K562 (cell line): ENCODE results near the gene ACE. TPM values are rescaled to one million over a fixed set of nuclear protein-coding genes. Genes with fewer than 3 reads are reported as not detected.

Experiments
- CBFA2T2 ChIP-seq: fragments of 450-650 bp; conservative IDR thresholded peaks from 2 replicates; pipeline ENCODE4 v1.6.1; 2017; ENCODE audit warnings: mild to moderate bottlenecking
- GATAD2B ChIP-seq: fragments of 450-650 bp; IDR thresholded peaks from 2 replicates; pipeline ENCODE4 v1.6.1; 2017; ENCODE audit warnings: mild to moderate bottlenecking, borderline replicate concordance
- HINFP ChIP-seq: fragments of 450-650 bp; conservative IDR thresholded peaks from 2 replicates; pipeline ENCODE4 v1.6.1; 2016; ENCODE audit warnings: missing genetic modification characterization, low read depth, mild to moderate bottlenecking, control low read depth, missing compliant biosample characterization
- HNRNPK ChIP-seq: fragments of 200-400 bp; formaldehyde crosslinking; IDR thresholded peaks from one replicate; pipeline ENCODE4 v1.6.1; 2018; ENCODE audit warnings: mild to moderate bottlenecking, low read depth, low read length; ENCODE audit not compliant: poor library complexity, severe bottlenecking
- HSF4 ChIP-seq: fragments of 250-450 bp; sonication (Bioruptor Pico); IDR thresholded peaks from 2 replicates; pipeline ENCODE4 v2.1.2; 2022; ENCODE audit warnings: mild to moderate bottlenecking, moderate library complexity, borderline replicate concordance
- NONO ChIP-seq, 2 experiments: fragments of 200-400 bp in 1 of 2; fragments of 450-650 bp in 1 of 2; formaldehyde crosslinking in 1 of 2; IDR thresholded peaks; 2 replicates each; pipeline ENCODE4 v1.6.1; 2017; ENCODE audit warnings: low read depth in 2 of 2, mild to moderate bottlenecking in 2 of 2, moderate library complexity in 2 of 2, low read length in 1 of 2
- PREB ChIP-seq: sonication (generic); formaldehyde crosslinking; IDR thresholded peaks from 2 replicates; pipeline ENCODE4 v1.8.1; 2023; ENCODE audit warnings: mild to moderate bottlenecking, missing genetic modification reagents
- RREB1 ChIP-seq: fragments of 250-450 bp; sonication (Bioruptor Pico); IDR thresholded peaks from 2 replicates; pipeline ENCODE4 v1.4.0; 2020
- RUNX1 ChIP-seq: sonication (generic); IDR thresholded peaks from 2 replicates; pipeline ENCODE4 v1.6.1; 2016; ENCODE audit warnings: antibody characterized with exemption, low read depth
- SUPT5H ChIP-seq: fragments of 450-650 bp; IDR thresholded peaks from 2 replicates; pipeline ENCODE4 v1.6.1; 2016
- polyA plus RNA-seq, 8 experiments: library from polyadenylated mRNA; depleted of rRNA in 4 of 8; stranded (reverse) in 5 of 8; unstranded in 3 of 8; fragments of >200 nt; fragmentation: Nextera tagmentation in 2 of 8; fragmentation: Illumina TruSeq in 1 of 8; extraction: Ambion mirVana in 2 of 8; extraction: Trizol in 1 of 8; gene quantifications; 2 replicates each; pipeline versions ENCODE4 v1.2.1 to v1.2.3, GENCODE V29; 2011 to 2014; ENCODE audit warnings: inconsistent platforms in 1 of 8, missing spikeins in 1 of 8
- total RNA-seq, 7 experiments: library from RNA; depleted of rRNA in 6 of 7; stranded (reverse); fragments of >200 nt in 6 of 7; fragmentation: Illumina TruSeq in 2 of 7; extraction: Trizol in 2 of 7; gene quantifications; 2 replicates each; pipeline versions ENCODE4 v1.2.1 to v1.2.3, GENCODE V29; 2011 to 2021; ENCODE audit warnings: low replicate concordance in 1 of 7
- TF ChIP-seq, protein P1 (sequence below): fragments of 450-650 bp; formaldehyde crosslinking; IDR thresholded peaks from 2 replicates; pipeline ENCODE4 v1.4.0; 2022; ENCODE audit warnings: missing genetic modification characterization

The ACE gene
- total and polyA plus RNA-seq, 9 of the 15 experiments (the other 6 are each of a cell fraction or from before 2014, with no cell fraction given), result 0.07 to 2.5 (median 0.47) TPM; not detected in 1

DNA sequence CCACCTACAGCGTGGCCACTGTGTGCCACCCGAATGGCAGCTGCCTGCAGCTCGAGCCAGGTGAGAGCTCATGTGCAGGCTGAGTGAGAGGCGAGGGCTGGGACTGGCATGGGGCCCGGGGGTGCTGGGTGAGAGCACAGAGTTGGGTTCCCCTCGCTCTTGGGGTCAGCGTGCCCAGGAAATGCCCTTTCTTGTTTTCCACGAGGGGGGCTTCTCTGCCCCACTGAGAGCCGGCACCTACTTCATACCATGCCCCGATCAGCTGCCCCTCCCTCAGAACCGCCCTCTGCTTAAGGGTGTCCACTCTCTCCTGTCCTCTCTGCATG is 10.1 kb downstream of the ACE start (continued):
- TF ChIP-seq HINFP (no peak), RUNX1 (no peak), NONO (IDR thresholded peaks at IDR 0.05; ENCODE audit: low read depth in 2 of 2, low read length in 1 of 2) (no peak), SUPT5H (no peak), HNRNPK (no peak), HSF4 (CRISPR knock-in tag) (no peak), PREB (CRISPR knock-in tag) (no peak), RREB1 (CRISPR knock-in tag) (no peak), GATAD2B (no peak), CBFA2T2 (no peak)
- TF ChIP-seq, protein P1, sequence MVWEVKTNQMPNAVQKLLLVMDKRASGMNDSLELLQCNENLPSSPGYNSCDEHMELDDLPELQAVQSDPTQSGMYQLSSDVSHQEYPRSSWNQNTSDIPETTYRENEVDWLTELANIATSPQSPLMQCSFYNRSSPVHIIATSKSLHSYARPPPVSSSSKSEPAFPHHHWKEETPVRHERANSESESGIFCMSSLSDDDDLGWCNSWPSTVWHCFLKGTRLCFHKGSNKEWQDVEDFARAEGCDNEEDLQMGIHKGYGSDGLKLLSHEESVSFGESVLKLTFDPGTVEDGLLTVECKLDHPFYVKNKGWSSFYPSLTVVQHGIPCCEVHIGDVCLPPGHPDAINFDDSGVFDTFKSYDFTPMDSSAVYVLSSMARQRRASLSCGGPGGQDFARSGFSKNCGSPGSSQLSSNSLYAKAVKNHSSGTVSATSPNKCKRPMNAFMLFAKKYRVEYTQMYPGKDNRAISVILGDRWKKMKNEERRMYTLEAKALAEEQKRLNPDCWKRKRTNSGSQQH (CRISPR knock-in tag), result no peak
